Stomach smooth muscle (tissue), 2 donors: ENCODE data around the gene MATN1.
"Not testable (repeated sequence)": the region's sequence is repeated elsewhere in the genome, so short reads cannot be mapped to it uniquely, and the experiment has no call there.

ENCODE experiments used
- H3K27ac ChIP-seq: one replicate; pipeline ENCODE4 v1.7.0; 2013; ENCODE audit warnings: mild to moderate bottlenecking, low read length, inconsistent platforms
- H3K27me3 ChIP-seq, 2 donors: one replicate each; pipeline ENCODE4 v1.7.0; 2013; ENCODE audit warnings: low read length in 2 of 2; ENCODE audit not compliant: insufficient read depth in 2 of 2, control insufficient read depth in 1 of 2
- H3K36me3 ChIP-seq, 2 donors: one replicate each; pipeline ENCODE4 v1.7.0; 2013; ENCODE audit warnings: low read length in 2 of 2; ENCODE audit not compliant: control insufficient read depth in 2 of 2, insufficient read depth in 2 of 2
- H3K4me1 ChIP-seq: one replicate; pipeline ENCODE4 v1.7.0; 2013; ENCODE audit warnings: low read length; ENCODE audit not compliant: control insufficient read depth, insufficient read depth
- H3K4me3 ChIP-seq, 2 donors: one replicate each; pipeline ENCODE4 v1.7.0; 2013; ENCODE audit warnings: low read length in 2 of 2
- H3K9ac ChIP-seq, 2 donors: one replicate each; pipeline ENCODE4 v1.7.0; 2013; ENCODE audit warnings: low read length in 2 of 2, mild to moderate bottlenecking in 1 of 2
- H3K9me3 ChIP-seq, 2 donors: one replicate each; pipeline ENCODE4 v1.7.0; 2013; ENCODE audit warnings: low read length in 2 of 2; ENCODE audit not compliant: control insufficient read depth in 2 of 2
- donor health status: healthy.
- donor health status: Pancreatic carcinoma.

Gene MATN1, protein sequence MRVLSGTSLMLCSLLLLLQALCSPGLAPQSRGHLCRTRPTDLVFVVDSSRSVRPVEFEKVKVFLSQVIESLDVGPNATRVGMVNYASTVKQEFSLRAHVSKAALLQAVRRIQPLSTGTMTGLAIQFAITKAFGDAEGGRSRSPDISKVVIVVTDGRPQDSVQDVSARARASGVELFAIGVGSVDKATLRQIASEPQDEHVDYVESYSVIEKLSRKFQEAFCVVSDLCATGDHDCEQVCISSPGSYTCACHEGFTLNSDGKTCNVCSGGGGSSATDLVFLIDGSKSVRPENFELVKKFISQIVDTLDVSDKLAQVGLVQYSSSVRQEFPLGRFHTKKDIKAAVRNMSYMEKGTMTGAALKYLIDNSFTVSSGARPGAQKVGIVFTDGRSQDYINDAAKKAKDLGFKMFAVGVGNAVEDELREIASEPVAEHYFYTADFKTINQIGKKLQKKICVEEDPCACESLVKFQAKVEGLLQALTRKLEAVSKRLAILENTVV

DNA sequence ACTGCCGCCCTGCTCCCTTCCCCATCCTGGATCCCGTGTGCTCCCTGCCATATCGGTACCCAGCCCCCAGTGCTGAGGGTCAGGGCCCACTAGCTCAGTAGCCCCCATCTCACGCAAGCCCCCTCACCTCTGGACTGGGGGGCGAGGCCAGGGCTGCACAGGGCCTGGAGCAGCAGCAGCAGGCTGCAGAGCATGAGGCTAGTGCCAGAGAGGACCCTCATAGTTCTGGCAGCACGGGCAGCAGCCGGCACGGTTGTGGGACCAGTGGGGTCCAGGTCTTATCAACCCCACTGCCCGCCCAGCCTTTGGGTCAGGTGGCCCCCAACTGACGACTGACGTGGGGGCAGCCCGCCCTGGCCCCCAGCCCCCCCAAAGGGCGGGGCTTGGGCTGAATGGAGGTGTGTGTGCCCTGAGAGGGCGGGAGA lies at the start of gene MATN1:
MATN1 (minus strand) TSS at position 255 of the 425 bp plus-strand sequence; CDS start at position 221, 34 bp downstream.
- H3K27me3 ChIP-seq: no peaks in the 10 kb centered on the region
- H3K4me3 ChIP-seq: no peak within 1 kb of the TSS
- peaks cover 11% of the 10 kb centered on the region for H3K4me1 ChIP-seq
- no peak within 1 kb of the TSS for H3K27ac ChIP-seq
- H3K9ac ChIP-seq: no peak within 1 kb of the TSS
- H3K9me3 ChIP-seq: no peaks in the 10 kb centered on the region
- H3K36me3 ChIP-seq: peaks cover 0 to 10% of the 10 kb centered on the region in 2 donors

DNA sequence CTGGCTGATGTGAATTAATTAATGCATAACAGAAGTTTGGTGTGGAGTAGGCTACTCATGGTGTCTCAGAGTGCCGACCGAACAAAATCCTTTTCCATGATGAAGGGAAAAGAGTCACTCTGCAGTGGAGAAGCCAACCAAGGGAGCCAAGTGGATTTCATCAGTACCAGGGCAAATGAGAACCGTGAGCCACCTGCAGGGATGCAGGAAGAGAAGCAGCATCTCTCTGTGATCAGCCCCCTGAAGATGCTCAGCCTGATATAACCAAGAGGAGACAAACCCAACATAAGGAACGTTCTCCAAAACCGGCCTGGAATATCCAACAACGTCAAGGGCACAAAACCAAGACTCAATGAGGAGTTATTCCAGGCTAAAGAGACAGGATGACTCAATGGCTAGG lies 47.6 kb upstream of the MATN1 start:
- Histone ChIP-seq H3K27me3 (no peaks in the 10 kb centered on the region), H3K9ac (no peak overlapping the region), H3K4me1 (no peaks in the 10 kb centered on the region), H3K27ac (no peak overlapping the region), H3K36me3 (no peaks in the 10 kb centered on the region), H3K9me3 (no peaks in the 10 kb centered on the region), H3K4me3 (no peak overlapping the region)

DNA sequence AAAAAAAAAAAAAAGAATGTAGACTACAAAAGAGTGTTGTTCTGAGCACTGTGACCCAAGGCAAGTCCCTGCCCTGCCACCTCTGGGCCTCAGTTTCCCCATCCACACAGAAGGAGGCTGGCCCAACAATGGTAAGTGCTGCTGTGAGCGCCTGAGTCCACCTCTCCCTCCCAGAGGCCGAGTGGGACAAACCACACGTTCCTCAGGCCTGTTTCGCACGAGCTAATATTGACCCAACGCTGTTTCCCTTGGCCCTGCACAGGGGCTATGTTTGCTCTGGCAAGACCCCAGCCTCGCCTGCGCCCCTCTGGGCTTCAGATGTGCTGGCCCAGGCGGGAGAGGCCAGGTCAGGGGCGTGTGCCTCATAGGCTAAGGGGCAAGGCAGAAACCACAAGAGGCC lies 46.8 kb upstream of the MATN1 start:
- no peak overlapping the region for H3K27ac ChIP-seq
- no peak overlapping the region for H3K9ac ChIP-seq
- H3K36me3 ChIP-seq: no peaks in the 10 kb centered on the region
- no peaks in the 10 kb centered on the region for H3K9me3 ChIP-seq
- no peak overlapping the region for H3K4me3 ChIP-seq
- H3K27me3 ChIP-seq: no peaks in the 10 kb centered on the region
- no peaks in the 10 kb centered on the region for H3K4me1 ChIP-seq

DNA sequence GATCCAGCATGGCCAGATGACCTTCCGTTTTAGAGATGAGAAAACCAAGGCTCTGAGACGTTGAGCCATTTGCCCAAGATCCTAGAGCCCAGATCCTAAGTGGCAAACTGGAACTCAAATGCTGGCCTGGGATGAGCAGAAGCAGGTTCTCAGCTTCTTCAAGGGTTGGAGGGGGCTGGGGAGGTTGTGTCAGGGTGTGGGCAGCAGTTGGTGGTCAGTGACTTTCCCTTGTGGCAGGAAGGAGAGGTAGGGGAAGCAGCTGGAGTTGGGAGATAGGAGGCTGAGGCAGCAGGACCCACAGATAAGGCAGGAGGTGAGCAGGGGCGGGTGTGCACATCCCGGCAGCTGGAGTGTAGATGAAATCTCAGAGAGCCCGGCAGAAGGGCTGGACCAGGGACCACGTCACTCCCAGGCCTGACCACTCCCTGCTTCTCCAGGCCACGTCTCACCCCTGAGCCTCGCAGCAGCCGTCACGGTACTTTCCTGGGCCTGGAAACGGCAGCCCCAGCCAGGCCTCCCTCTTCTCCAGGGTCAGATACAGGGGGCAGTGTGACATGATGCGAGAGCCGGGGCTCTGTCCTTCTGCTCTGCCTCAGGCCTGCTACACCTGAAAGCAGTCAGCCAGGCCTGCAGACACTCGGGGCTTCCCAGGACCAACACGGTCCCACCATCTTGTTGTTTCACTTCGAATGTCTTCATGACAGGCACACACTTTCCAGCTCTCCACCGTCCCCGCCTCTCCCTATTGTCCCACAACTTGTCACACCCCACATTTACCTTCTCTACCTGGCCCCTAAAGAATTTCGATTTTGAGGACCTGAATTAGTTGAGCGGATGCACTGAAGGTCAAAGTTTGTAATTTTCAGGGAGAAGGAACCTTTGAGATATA lies 45.7 kb upstream of the MATN1 start:
- no peaks in the 10 kb centered on the region for H3K9me3 ChIP-seq
- no peak overlapping the region for H3K27ac ChIP-seq
- no peak overlapping the region for H3K9ac ChIP-seq
- no peaks in the 10 kb centered on the region for H3K36me3 ChIP-seq
- peaks cover 2% of the 10 kb centered on the region for H3K4me1 ChIP-seq
- no peak overlapping the region for H3K4me3 ChIP-seq
- no peaks in the 10 kb centered on the region for H3K27me3 ChIP-seq

DNA sequence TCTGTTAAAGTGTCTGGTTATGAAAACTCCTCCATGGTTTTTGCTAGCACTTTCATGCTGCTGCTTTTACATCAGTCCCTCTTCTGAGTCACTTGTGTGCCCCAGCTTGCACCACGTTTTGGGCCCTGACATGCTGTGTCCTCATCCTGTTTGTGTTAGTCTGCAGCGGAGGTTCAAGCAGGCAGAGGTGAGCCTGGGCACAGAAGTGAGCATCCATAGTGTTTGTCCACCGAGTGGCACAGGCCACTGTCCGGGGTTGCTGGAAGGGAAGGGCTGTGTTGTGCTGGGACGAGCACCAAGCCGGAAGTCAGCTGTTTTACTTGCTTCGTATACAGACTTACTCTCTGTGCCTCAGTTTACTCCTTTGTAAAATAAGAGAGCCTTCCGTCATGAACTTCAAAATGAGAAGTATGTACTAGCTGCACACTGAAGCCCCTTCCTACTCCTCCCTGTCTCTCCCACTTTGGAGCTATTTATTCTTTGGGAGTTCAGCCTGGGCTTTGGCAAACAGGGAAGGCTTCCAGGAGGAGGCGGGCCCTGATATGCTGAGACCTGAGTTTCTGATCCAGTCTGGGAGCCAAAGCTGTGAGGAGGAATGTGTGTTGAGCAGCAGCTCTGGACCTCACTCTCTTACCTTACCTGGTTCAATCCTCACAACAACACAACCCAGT lies 44.9 kb upstream of the MATN1 start:
- H3K36me3 ChIP-seq: no peaks in the 10 kb centered on the region
- H3K9ac ChIP-seq: no peak overlapping the region
- no peak overlapping the region for H3K4me3 ChIP-seq
- H3K9me3 ChIP-seq: no peaks in the 10 kb centered on the region
- peaks cover 7% of the 10 kb centered on the region for H3K4me1 ChIP-seq
- H3K27me3 ChIP-seq: no peaks in the 10 kb centered on the region
- no peak overlapping the region for H3K27ac ChIP-seq

DNA sequence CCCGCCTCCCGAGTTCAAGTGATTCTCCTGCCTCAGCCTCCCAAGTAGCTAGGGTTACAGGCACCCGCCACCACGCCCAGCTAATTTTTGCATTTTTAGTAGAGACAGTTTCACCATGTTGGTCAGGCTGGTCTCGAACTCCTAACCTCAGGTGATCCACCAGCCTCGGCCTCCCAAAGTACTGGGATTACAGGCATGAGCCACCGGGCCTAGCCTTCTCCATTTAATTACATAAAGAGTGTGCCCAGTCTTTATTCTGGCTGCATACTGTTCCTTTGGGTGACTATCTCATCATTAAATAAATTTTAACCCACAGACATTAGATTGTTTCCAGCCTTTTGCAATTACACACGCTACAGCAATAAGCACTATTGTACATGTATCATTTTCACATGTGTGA lies 43.6 kb upstream of the MATN1 start:
- not testable (repeated sequence) for H3K36me3 ChIP-seq, H3K27me3 ChIP-seq, H3K4me1 ChIP-seq, H3K9ac ChIP-seq, H3K4me3 ChIP-seq, H3K27ac ChIP-seq, H3K9me3 ChIP-seq

DNA sequence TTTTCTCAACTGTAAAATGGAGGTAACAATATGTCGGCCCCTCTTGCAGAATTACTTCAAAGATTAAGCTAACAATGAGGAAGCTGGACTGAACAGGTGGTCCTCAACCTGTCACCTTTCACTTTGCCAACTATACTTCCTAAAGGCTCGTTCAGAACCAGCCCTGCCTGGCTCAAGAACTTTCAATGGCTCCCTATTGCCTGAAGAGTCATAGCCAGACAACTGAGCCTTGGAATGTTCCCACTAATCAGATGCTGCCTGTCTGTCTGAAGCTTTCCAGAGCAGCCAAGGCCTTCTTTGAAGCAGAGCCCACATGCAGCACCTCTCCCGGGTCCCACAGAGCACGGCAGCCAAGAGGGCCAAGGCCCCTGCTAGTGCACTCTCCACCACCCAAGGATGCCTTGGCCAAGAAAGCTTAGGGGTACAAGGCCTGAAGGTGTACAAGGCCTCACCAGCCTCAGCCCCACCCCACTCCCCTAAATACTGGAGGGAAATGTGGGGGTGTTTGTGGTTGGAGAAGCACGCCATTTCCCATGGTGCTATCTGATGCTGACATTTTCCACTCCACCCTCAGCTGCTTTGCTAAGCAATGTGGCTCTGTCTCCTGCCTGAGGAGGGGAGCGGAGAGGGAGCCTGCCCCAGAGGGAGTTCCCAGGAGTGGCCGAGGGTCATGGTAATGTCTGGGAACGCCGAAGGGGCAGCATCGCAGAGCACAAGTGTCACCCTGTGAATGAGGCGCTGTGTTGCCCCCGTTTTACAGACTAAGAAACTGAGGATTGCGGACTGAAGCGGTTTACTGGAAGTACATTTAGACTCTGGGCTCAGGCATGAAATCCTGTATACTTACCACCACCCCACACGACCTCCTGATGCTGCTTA lies 42.4 kb upstream of the MATN1 start:
- Histone ChIP-seq H3K27me3 (no peaks in the 10 kb centered on the region), H3K9ac (no peak overlapping the region), H3K9me3 (no peaks in the 10 kb centered on the region)

DNA sequence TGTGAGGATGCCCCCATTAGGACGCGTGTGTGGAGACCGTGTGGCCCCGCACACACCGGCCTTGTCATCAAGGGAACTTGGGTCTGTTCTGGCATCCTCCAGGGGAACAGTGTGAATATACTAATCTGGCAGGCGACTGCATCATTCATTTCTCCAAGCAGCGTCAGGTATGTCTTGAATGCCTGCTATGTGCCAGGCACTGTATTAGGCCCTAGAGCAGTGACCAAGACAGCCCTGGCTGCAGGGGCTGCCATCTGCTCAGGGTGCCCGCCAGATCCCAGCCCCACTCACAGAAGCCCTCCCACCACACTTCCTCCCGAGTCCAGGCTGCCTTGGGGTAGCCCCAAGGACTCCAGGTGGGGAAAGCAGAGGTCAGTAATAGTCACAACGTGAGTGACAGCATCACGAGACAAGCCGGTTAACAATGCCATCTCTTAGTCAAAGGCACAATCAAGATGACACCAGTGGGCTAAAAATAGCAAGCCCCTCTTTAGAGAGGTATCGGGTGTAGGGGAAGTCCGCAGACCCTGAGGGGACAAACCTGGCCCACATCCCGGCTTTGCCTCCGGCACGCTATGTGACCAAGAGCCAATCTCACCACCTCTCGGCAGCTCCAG lies 41.7 kb upstream of the MATN1 start:
- Histone ChIP-seq H3K4me1 (peaks cover 13% of the 10 kb centered on the region), H3K4me3 (no peak overlapping the region), H3K27ac (no peak overlapping the region), H3K27me3 (no peaks in the 10 kb centered on the region), H3K36me3 (no peaks in the 10 kb centered on the region), H3K9ac (no peak overlapping the region), H3K9me3 (no peaks in the 10 kb centered on the region)

More for the DNA sequence above, 42.4 kb upstream of the MATN1 start:
- Histone ChIP-seq H3K36me3 (no peaks in the 10 kb centered on the region), H3K4me3 (no peak overlapping the region), H3K4me1 (peaks cover 13% of the 10 kb centered on the region), H3K27ac (no peak overlapping the region)

DNA sequence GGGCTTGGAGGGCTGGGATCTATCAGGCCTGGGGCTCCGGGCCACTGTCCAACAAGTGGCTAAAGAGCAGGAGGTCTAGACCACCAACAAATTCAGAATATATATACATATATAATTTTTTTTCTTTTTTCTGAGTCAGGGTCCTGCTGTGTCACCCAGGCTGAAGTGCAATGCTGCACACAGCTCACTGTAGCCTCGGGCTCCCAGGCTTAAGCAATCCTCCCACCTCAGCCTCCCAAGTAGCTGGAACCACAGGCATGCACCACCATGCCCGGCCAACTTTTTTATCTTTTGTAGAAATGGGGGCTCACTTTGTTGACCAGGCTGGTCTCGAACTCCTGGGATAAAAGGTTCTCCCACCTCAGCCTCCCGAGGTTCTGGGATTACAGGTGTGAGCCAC lies 41.0 kb upstream of the MATN1 start:
- Histone ChIP-seq H3K4me3 (no peak overlapping the region), H3K9ac (no peak overlapping the region), H3K27ac (no peak overlapping the region), H3K36me3 (no peaks in the 10 kb centered on the region), H3K27me3 (no peaks in the 10 kb centered on the region), H3K4me1 (peaks cover 13% of the 10 kb centered on the region), H3K9me3 (no peaks in the 10 kb centered on the region)
